Neutrophil (primary cell): ENCODE results near the gene PDE9A.

Experiments used
- H3K27ac ChIP-seq: fragments of 200-600 bp; sonication (generic); 2 replicates; pipeline ENCODE4 v1.5.1; 2016; ENCODE audit warnings: mild to moderate bottlenecking, moderate library complexity
- H3K27me3 ChIP-seq: fragments of 200-600 bp; sonication (generic); 2 replicates; pipeline ENCODE4 v1.6.0; 2016; ENCODE audit warnings: mild to moderate bottlenecking
- H3K36me3 ChIP-seq: fragments of 200-600 bp; sonication (generic); 2 replicates; pipeline ENCODE4 v1.5.1; 2017
- H3K4me1 ChIP-seq, 2 experiments: fragments of 200-600 bp in 1 of 2; sonication (generic) in 1 of 2; 1 replicate in 1 of 2; 2 replicates in 1 of 2; pipeline versions ENCODE4 v1.5.1 to v1.6.1; 2013 to 2016; ENCODE audit warnings: low read depth in 1 of 2, low read length in 1 of 2, mild to moderate bottlenecking in 1 of 2, moderate library complexity in 1 of 2; ENCODE audit not compliant: control insufficient read depth in 1 of 2, insufficient read depth in 1 of 2
- H3K4me3 ChIP-seq, 2 experiments: fragments of 200-600 bp in 1 of 2; sonication (generic) in 1 of 2; 1 replicate in 1 of 2; 2 replicates in 1 of 2; pipeline ENCODE4 v1.5.1; 2013 to 2016; ENCODE audit warnings: low read depth in 1 of 2, low read length in 1 of 2, mild to moderate bottlenecking in 1 of 2, moderate library complexity in 1 of 2
- H3K9me3 ChIP-seq: fragments of 200-600 bp; sonication (generic); 2 replicates; pipeline ENCODE4 v1.5.1; 2016
- TF ChIP-seq, protein P1 (sequence below): fragments of 200-600 bp; sonication (generic); IDR thresholded peaks from 2 replicates; pipeline ENCODE4 v1.5.1; 2016; ENCODE audit warnings: antibody characterized with exemption

PDE9A gene

DNA sequence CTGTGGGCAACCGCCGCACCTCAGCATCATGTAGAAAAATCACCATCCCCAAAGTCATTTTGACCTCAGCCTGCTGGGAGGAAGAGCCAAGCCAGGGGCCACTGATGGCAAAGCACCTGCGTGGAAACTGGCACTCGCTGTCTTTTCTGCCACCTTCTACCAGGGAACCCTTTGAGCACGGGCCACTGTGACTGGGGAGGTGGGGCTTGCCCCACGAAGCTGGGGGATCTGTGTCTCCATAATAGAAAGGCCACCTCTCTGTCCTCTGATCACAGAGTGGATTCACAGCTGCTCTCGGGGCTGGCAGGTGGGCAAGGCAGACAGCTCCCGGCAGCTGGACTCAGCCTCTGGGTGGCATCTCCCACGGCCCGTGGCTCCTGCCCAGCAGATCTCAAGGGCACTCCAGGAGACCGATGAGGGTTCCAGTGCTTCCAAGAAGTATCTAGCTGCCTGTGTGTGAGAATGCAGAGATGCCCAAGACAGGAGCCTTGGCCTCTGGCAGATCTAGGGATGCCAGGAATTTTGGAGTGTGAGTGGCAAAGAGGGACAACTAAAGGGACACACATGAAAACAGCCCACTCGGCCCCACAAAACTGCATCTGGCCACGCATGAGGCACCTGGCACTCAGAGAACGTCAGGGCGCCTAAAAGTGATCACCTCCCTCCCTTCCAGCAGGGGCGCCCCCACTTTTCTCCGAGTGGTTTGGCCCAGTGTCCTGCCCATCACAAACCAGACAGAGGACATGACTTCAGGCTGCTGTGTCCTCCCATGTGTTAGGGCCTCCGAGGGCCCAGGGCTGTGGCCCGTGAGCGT, 102.6 kb downstream of the PDE9A start:
- H3K36me3 ChIP-seq = no peaks in the 10 kb centered on the region
- TF ChIP-seq, protein P1, sequence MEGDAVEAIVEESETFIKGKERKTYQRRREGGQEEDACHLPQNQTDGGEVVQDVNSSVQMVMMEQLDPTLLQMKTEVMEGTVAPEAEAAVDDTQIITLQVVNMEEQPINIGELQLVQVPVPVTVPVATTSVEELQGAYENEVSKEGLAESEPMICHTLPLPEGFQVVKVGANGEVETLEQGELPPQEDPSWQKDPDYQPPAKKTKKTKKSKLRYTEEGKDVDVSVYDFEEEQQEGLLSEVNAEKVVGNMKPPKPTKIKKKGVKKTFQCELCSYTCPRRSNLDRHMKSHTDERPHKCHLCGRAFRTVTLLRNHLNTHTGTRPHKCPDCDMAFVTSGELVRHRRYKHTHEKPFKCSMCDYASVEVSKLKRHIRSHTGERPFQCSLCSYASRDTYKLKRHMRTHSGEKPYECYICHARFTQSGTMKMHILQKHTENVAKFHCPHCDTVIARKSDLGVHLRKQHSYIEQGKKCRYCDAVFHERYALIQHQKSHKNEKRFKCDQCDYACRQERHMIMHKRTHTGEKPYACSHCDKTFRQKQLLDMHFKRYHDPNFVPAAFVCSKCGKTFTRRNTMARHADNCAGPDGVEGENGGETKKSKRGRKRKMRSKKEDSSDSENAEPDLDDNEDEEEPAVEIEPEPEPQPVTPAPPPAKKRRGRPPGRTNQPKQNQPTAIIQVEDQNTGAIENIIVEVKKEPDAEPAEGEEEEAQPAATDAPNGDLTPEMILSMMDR = no peak
- H3K4me1 ChIP-seq = no peaks in the 10 kb centered on the region
- H3K27ac ChIP-seq = no peak overlapping the region
- H3K9me3 ChIP-seq = no peaks in the 10 kb centered on the region
- H3K4me3 ChIP-seq = no peak overlapping the region
- no peaks in the 10 kb centered on the region for H3K27me3 ChIP-seq

- no peaks in the 10 kb centered on the region for H3K27me3 ChIP-seq
- H3K9me3 ChIP-seq = no peaks in the 10 kb centered on the region
- H3K4me3 ChIP-seq = no peak overlapping the region
- TF ChIP-seq, protein P1 = no peak
- H3K27ac ChIP-seq = no peak overlapping the region
- H3K4me1 ChIP-seq = no peaks in the 10 kb centered on the region
- H3K36me3 ChIP-seq = no peaks in the 10 kb centered on the region
Observed at GRCh38 chr21:42756580-42757250, 103.3 kb downstream of the PDE9A start.

DNA sequence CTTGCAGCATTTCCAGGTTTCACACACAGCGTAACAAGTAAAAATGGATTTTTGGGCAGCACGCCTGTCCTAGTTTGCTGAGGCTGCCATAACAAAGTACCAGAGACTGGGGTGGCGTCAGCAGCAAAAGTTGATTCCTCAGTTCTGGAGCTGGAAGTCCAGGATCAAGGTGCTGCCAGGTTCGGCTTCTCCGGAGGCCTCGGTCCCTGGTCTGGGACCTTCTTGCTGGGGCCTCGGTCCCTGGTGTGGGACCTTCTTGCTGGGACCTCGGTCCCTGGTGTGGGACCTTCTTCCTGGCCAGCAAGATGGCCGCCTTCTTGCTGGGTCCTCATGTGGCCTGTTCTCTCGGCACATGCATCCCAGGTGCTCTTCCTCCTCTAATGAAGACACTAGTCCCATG, 104.0 kb downstream of the PDE9A start:
- Histone ChIP-seq H3K36me3 (no peaks in the 10 kb centered on the region), H3K4me1 (no peaks in the 10 kb centered on the region), H3K27ac (no peak overlapping the region), H3K4me3 (no peak overlapping the region), H3K27me3 (no peaks in the 10 kb centered on the region), H3K9me3 (no peaks in the 10 kb centered on the region)
- TF ChIP-seq, protein P1 = no peak

- Histone ChIP-seq H3K4me3 (no peak overlapping the region), H3K4me1 (no peaks in the 10 kb centered on the region), H3K36me3 (no peaks in the 10 kb centered on the region), H3K27ac (no peak overlapping the region), H3K27me3 (no peaks in the 10 kb centered on the region), H3K9me3 (no peaks in the 10 kb centered on the region)
- TF ChIP-seq, protein P1 = no peak
Observed at GRCh38 chr21:42757826-42758655, 104.6 kb downstream of the PDE9A start.

DNA sequence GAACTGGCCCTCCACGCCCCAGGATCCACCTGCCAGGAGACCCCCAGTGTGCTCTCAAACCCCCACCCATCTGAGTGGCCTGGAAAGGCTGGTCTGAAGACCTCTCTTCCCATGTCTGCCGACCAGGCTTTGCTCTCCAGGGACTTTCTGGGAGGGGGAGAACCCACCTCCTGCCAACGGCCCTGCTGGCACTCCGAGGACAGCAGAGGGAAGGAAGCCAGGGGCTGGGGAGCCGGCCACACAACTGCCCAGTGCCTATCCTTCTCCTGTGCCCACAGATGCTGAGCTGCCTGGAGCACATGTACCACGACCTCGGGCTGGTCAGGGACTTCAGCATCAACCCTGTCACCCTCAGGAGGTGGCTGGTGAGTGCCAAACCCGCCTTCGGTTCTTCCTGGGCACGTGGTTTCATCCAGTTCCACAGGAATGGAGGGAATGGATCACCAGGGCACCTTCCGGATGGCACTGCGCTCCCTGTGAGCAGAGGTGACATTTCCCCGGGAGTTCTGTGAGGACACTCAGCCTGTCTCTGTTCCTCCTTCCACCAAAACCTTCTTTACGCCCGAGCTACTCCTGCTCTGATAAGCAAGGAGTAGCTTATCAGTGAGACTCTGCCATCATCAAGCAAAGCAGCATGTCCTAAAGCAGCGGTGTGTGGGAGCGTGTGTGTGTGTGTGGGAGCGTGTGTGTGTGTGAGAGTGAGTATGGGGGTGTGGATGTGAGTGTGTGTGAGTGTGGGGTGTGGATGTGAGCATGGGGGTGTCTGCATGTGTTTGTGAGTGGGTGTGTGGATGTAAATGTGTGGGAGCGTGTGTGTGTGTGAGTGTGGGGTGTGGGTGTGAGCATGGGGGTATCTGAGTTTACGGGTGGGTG, 105.5 kb downstream of the PDE9A start:
- Histone ChIP-seq H3K27ac (no peak overlapping the region), H3K4me1 (peaks cover 7 to 8% of the 10 kb centered on the region in 2 experiments), H3K36me3 (no peaks in the 10 kb centered on the region), H3K27me3 (no peaks in the 10 kb centered on the region), H3K9me3 (no peaks in the 10 kb centered on the region), H3K4me3 (no peak overlapping the region)
- TF ChIP-seq, protein P1 = no peak
